GM23338 (cell line): ENCODE measurements around the gene CYP46A1.

ENCODE experiments used
- CREB1 ChIP-seq: fragments of 250-450 bp; sonication (Bioruptor Pico); IDR thresholded peaks from 2 replicates; pipeline ENCODE4 v1.5.0; 2020; ENCODE audit warnings: low read depth, mild to moderate bottlenecking, moderate library complexity
- CTCF ChIP-seq, 2 experiments: fragments of 200-600 bp in 1 of 2; sonication (generic) in 1 of 2; conservative IDR thresholded peaks; 2 replicates each; pipeline versions ENCODE4 v1.5.1 to v1.6.1; 2016 to 2017; ENCODE audit warnings: antibody characterized with exemption in 2 of 2, low read depth in 2 of 2, mild to moderate bottlenecking in 2 of 2, moderate library complexity in 1 of 2
- ETS1 ChIP-seq: IDR thresholded peaks from 2 replicates; pipeline ENCODE4 v1.6.1; 2016; ENCODE audit warnings: antibody characterized with exemption
- EZH2 ChIP-seq: fragments of 200-600 bp; sonication (generic); IDR thresholded peaks from one replicate; pipeline ENCODE4 v1.8.0; 2017; ENCODE audit warnings: antibody characterized with exemption, mild to moderate bottlenecking, low read depth; ENCODE audit not compliant: unreplicated experiment
- EZH2phosphoT487 ChIP-seq: fragments of 200-600 bp; sonication (generic); IDR thresholded peaks from one replicate; pipeline ENCODE4 v1.8.1; 2018; ENCODE audit warnings: antibody characterized with exemption; ENCODE audit not compliant: unreplicated experiment
- POLR2AphosphoS5 ChIP-seq: IDR thresholded peaks from 2 replicates; pipeline ENCODE4 v1.6.1; 2016; ENCODE audit warnings: antibody characterized with exemption, low read depth
- REST ChIP-seq: IDR thresholded peaks from one replicate; pipeline ENCODE4 v1.6.1; 2018; ENCODE audit warnings: antibody characterized with exemption; ENCODE audit not compliant: unreplicated experiment

GRCh38 chr14:99662846-99663245 lies 21.3 kb upstream of the CYP46A1 start:
- TF ChIP-seq CTCF (conservative IDR thresholded peaks at IDR 0.05; ENCODE audit: low read depth in 2 of 2): no peak
- TF ChIP-seq POLR2AphosphoS5: no peak
- TF ChIP-seq EZH2phosphoT487: no peak
- TF ChIP-seq ETS1: no peak
- TF ChIP-seq EZH2: no peak
- TF ChIP-seq REST: no peak
- no peak for TF ChIP-seq CREB1 (CRISPR knock-in tag)
